GM18526 (cell line): Measurements from ENCODE around the gene ZDHHC11.

Source experiments
- POLR2A ChIP-seq: IDR thresholded peaks from 3 replicates; pipeline ENCODE4 v1.6.1; 2011; ENCODE audit not compliant: insufficient read length; ENCODE audit errors: extremely low read depth

ZDHHC11 gene

GRCh38 chr5:776862-777711 lies 73.7 kb downstream of the ZDHHC11 start:
- TF ChIP-seq POLR2A, result no peak

- TF ChIP-seq POLR2A, result no peak
Observed at GRCh38 chr5:775961-776861, 74.6 kb downstream of the ZDHHC11 start.

DNA sequence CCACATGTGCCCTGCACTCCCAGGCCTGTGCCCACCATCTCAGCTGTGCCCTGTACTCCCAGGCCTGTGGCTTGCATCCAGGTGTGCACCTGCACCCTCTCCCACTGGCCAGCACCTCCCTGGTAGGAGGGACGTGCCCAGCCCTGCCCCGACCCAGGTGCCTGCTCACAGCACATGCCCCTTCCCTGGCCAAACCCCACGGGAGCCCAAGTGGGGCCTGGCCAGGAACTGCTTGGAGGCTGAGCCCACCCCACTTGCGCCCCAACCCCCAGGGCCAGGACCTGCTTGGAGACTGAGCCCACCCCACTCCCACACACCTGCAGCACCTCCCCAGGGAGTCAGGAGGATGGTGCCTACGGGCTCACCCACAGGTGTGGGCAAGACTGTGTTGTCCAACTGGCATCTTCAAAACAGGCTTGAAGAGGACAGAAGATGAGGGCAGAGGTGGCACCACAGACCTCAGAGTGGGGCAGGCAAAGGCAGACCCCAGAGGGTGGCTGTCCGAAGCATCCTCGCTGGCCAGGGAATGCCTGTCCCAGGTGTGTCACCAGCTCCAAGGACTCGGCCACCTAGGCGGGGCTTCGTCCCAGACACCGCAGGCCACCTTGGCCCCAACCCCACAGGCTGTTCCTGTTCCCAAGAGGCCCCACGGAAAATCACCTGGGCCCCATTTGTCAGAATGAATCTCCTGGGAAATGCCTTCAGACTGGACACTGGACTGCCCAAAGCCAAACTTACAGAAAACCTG lies 77.1 kb downstream of the ZDHHC11 start:
- TF ChIP-seq POLR2A, result no peak

GRCh38 chr5:766666-767431 lies 83.9 kb downstream of the ZDHHC11 start:
- no peak for TF ChIP-seq POLR2A

GRCh38 chr5:765948-766631 lies 84.7 kb downstream of the ZDHHC11 start:
- no peak for TF ChIP-seq POLR2A

DNA sequence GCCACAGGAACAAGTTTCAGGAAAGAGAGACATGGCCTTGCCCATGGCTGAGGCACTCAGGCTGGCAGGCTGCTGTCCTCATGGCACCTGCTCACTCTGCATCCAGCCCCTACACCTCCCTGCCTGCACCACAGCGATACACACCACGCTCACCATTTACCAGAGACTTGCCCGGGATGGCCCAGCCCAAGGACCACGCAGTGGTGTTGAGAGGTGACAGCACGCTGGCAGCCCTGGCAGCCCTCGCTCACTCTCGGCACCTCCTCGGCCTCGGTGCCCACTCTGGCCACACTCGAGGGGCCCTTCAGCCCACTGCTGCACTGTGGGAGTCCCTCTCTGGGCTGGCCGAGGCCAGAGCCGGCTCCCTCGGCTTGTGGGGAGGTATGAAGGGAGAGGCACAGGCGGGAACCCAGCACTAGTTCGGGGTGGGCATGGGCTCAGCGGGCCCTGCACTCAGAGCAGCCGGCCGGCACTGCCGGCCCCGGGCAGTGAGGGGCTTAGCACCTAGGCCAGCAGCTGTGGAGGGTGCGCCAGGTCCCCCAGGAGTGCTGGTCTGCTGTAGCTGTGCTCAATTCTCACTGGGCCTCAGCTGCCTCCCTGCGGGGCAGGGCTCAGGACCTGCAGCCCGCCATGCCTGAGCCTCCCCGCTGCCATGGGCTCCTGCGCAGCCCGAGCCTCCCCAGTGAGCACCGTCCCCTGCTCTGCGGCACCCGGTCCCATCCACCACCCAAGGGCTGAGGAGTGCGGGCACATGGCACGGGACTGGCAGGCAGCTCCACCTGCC lies 86.6 kb downstream of the ZDHHC11 start:
- TF ChIP-seq POLR2A, result no peak

GRCh38 chr5:763397-763796 lies 87.4 kb downstream of the ZDHHC11 start:
- no peak for TF ChIP-seq POLR2A

- no peak for TF ChIP-seq POLR2A
Observed at GRCh38 chr5:761854-762710, 88.7 kb downstream of the ZDHHC11 start.

DNA sequence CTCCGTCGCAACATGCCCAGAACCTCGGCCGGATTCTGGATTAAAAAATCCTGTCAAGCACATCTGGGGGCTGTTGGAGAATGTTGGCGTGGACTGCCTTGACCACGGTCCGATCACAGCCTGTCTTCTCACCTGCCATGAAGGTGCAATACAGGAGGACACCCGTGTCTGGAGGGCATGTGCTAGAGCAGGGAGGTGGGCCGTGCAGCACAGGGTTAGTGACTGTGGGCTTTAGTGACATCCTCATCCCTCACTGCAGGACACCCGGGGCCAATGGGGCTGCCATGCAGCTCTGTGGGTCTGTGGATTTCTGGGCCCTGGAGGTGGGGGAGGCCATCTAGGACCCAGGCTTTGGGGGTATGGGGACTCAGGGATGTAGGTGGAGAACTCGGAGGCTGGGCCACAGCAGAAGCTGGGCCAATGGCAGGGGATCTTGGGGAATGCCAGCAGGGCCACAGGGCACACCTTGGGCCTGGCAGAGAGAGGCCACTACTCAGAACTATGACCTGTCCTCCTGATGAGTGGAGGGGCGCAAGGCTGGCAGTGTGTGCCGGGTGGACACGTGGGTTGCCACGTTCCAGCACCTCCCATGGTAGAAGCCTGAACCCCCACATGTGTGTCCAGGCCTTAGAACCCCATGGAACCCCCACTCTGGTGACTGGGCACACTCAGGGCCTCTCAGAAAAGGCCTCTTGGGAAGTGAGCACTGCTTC lies 89.6 kb downstream of the ZDHHC11 start:
- TF ChIP-seq POLR2A, result no peak

DNA sequence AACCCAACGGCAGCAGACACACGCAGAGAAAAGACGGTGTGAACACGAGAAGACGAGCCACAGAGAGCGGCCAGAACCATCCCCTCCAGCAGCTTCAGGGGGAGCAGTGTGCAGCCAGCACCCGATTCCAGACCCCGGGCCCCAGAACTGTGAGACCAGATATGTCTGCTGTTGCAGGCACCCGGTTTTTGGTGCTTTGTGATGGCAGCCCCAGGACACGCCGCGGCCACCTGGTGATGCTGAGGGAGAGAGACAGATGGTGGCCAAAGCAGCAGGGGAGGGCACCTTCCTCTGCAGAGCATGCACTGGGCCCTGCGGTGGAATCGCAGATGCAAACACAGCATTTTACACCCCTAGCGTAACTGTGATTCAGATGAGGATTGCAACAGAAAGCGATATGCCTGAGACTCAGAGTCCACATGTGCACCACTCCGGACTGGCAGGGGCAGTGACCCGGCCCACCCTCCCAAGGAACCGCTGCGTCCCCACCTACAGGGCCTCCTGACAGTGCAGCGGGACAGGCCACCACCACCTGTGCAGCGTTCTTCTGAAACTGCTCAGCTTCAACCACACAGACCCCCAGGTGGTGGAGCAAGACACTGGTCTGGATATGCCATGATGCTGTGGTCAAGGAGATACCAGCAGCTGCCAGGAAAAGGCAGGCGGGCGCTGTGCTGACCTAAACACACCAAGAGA lies 90.3 kb downstream of the ZDHHC11 start:
- TF ChIP-seq POLR2A, result no peak

GRCh38 chr5:759781-760362 lies 90.9 kb downstream of the ZDHHC11 start:
- no peak for TF ChIP-seq POLR2A
